PC-3 (cell line): Measurements from ENCODE around the gene UQCR11.

Source experiments
- EZH2 ChIP-seq: fragments of 300-600 bp; sonication (generic); IDR thresholded peaks from one replicate; pipeline ENCODE4 v1.6.1; 2017; ENCODE audit warnings: antibody characterized with exemption, mild to moderate bottlenecking, low read length; ENCODE audit not compliant: unreplicated experiment
- TF ChIP-seq, protein P1 (sequence below): fragments of 300-600 bp; sonication (generic); conservative IDR thresholded peaks from 2 replicates; pipeline ENCODE4 v1.5.1; 2017; ENCODE audit warnings: antibody characterized with exemption, low read depth, mild to moderate bottlenecking, low read length

DNA sequence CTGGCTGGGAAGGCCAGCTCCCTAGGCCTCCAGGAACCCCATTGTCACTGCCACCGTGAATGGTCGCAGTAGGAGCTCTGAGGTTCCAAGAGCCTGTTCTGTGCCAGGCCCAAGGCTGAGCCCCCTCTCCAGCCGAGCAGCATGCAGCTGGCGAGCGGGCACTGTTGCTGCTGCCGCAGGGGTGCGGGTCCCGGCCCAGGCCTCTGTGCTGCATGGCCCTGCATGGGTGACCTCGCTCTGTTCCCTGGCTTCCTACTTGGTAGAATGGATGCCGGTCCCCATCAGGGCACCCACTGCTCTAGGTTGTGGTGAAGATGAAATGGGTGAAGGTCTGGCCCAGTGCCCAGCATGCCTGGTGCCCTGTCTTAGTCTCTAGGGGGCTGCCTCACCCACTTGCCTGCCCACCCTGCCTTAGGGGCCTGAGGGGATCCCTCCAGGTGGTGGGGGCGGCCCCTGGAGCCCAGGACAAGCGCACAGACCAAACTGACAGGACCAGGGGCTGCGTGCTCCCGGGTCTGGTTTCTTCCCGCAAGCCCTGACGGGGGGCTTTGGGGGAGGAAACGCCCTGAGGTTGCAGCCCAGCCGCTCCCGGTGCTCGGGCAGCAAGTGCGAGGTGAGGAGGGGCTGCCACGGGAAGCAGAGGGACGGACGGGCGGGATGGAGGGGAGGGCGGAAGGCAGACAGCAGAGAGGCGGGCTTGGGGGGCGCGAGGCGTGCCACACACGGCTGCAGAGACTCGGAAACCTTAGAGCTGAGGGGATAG is 8.7 kb upstream of the UQCR11 start:
- TF ChIP-seq, protein P1, sequence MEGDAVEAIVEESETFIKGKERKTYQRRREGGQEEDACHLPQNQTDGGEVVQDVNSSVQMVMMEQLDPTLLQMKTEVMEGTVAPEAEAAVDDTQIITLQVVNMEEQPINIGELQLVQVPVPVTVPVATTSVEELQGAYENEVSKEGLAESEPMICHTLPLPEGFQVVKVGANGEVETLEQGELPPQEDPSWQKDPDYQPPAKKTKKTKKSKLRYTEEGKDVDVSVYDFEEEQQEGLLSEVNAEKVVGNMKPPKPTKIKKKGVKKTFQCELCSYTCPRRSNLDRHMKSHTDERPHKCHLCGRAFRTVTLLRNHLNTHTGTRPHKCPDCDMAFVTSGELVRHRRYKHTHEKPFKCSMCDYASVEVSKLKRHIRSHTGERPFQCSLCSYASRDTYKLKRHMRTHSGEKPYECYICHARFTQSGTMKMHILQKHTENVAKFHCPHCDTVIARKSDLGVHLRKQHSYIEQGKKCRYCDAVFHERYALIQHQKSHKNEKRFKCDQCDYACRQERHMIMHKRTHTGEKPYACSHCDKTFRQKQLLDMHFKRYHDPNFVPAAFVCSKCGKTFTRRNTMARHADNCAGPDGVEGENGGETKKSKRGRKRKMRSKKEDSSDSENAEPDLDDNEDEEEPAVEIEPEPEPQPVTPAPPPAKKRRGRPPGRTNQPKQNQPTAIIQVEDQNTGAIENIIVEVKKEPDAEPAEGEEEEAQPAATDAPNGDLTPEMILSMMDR = no peak
- TF ChIP-seq EZH2 = no peak
